H9 (cell line): ENCODE measurements around the gene ANXA1. TPM values are rescaled to one million over a fixed set of nuclear protein-coding genes. Genes with fewer than 3 reads are reported as not detected.

Source experiments
- DNase-seq: peaks from one replicate; pipeline ENCODE4 v3.0.0-alpha.2; 2017
- H2AFZ ChIP-seq: one replicate; pipeline ENCODE4 v1.6.1; 2013; ENCODE audit warnings: mild to moderate bottlenecking, low read length, control low read depth, moderate library complexity
- H2AK5ac ChIP-seq: 2 replicates; pipeline ENCODE4 v1.6.1; 2013; ENCODE audit warnings: low read length, control low read depth, mixed read lengths; ENCODE audit not compliant: insufficient read length
- H2BK120ac ChIP-seq: one replicate; pipeline ENCODE4 v1.6.1; 2013; ENCODE audit warnings: low read depth, mild to moderate bottlenecking, low read length, control low read depth, inconsistent platforms; ENCODE audit not compliant: poor library complexity, severe bottlenecking
- H2BK12ac ChIP-seq: 2 replicates; pipeline ENCODE4 v1.6.1; 2013; ENCODE audit warnings: low read length, control low read depth, mixed read lengths, low read depth; ENCODE audit not compliant: insufficient read length
- H2BK15ac ChIP-seq: 2 replicates; pipeline ENCODE4 v1.6.1; 2013; ENCODE audit warnings: low read depth, low read length, control low read depth
- H2BK20ac ChIP-seq: one replicate; pipeline ENCODE4 v1.6.1; 2013; ENCODE audit warnings: low read depth, mild to moderate bottlenecking, low read length, control low read depth, inconsistent platforms; ENCODE audit not compliant: poor library complexity, severe bottlenecking
- H2BK5ac ChIP-seq: 2 replicates; pipeline ENCODE4 v1.6.1; 2013; ENCODE audit warnings: low read length, control low read depth, mixed read lengths; ENCODE audit not compliant: insufficient read length
- H3K14ac ChIP-seq: 2 replicates; pipeline ENCODE4 v1.6.1; 2013; ENCODE audit warnings: low read length, control low read depth; ENCODE audit not compliant: insufficient read depth
- H3K18ac ChIP-seq: 2 replicates; pipeline ENCODE4 v1.6.1; 2013; ENCODE audit warnings: low read depth, mild to moderate bottlenecking, mixed read lengths, low read length, control low read depth; ENCODE audit not compliant: insufficient read length
- H3K23ac ChIP-seq: 2 replicates; pipeline ENCODE4 v1.6.1; 2013; ENCODE audit warnings: low read length, control low read depth, mixed read lengths, low read depth; ENCODE audit not compliant: insufficient read length
- H3K23me2 ChIP-seq: 2 replicates; pipeline ENCODE4 v1.6.1; 2013; ENCODE audit warnings: low read depth, mild to moderate bottlenecking, mixed read lengths, low read length, control low read depth; ENCODE audit not compliant: insufficient read length, poor library complexity, severe bottlenecking
- H3K27ac ChIP-seq: 2 replicates; pipeline ENCODE4 v1.5.1; 2013; ENCODE audit warnings: low read length, control low read depth, mixed read lengths, low read depth; ENCODE audit not compliant: insufficient read length
- H3K27me3 ChIP-seq: 2 replicates; pipeline ENCODE4 v1.6.1; 2013; ENCODE audit warnings: low read length, control low read depth, inconsistent platforms; ENCODE audit not compliant: insufficient read depth
- H3K4ac ChIP-seq: 2 replicates; pipeline ENCODE4 v1.6.1; 2013; ENCODE audit warnings: low read depth, mild to moderate bottlenecking, control low read depth, inconsistent platforms, low read length, moderate library complexity
- H3K4me1 ChIP-seq: 2 replicates; pipeline ENCODE4 v1.6.1; 2013; ENCODE audit warnings: low read length, control low read depth, inconsistent platforms; ENCODE audit not compliant: insufficient read depth
- H3K4me2 ChIP-seq: 2 replicates; pipeline ENCODE4 v1.6.1; 2013; ENCODE audit warnings: low read length, control low read depth, mixed read lengths; ENCODE audit not compliant: insufficient read length, insufficient read depth
- H3K56ac ChIP-seq: 2 replicates; pipeline ENCODE4 v1.6.1; 2013; ENCODE audit warnings: low read depth, mild to moderate bottlenecking, mixed read lengths, low read length, control low read depth; ENCODE audit not compliant: insufficient read length
- H3K79me1 ChIP-seq: 2 replicates; pipeline ENCODE4 v1.6.1; 2013; ENCODE audit warnings: low read depth, mild to moderate bottlenecking, moderate library complexity, low read length, control low read depth, inconsistent platforms; ENCODE audit not compliant: insufficient read depth, poor library complexity, severe bottlenecking
- H3K79me2 ChIP-seq: 2 replicates; pipeline ENCODE4 v1.6.1; 2013; ENCODE audit warnings: low read length, control low read depth, inconsistent platforms; ENCODE audit not compliant: insufficient read depth
- H3K9ac ChIP-seq: 2 replicates; pipeline ENCODE4 v1.6.1; 2013; ENCODE audit warnings: low read length, control low read depth, mixed read lengths; ENCODE audit not compliant: insufficient read length; ENCODE audit errors: extremely low read depth
- H3K9me3 ChIP-seq: one replicate; pipeline ENCODE4 v1.6.1; 2013; ENCODE audit warnings: low read depth, low read length, inconsistent platforms; ENCODE audit not compliant: control insufficient read depth
- H3T11ph ChIP-seq: one replicate; pipeline ENCODE4 v1.6.1; 2013; ENCODE audit warnings: mild to moderate bottlenecking, low read length, control low read depth, inconsistent platforms
- H4K20me1 ChIP-seq: one replicate; pipeline ENCODE4 v1.6.1; 2013; ENCODE audit not compliant: control insufficient read depth, insufficient read length, insufficient read depth
- H4K5ac ChIP-seq: 2 replicates; pipeline ENCODE4 v1.6.1; 2013; ENCODE audit warnings: low read depth, mild to moderate bottlenecking, mixed read lengths, low read length, control low read depth; ENCODE audit not compliant: insufficient read length
- H4K8ac ChIP-seq: replicated peaks from 2 replicates; pipeline ENCODE4 v1.6.1; 2013; ENCODE audit warnings: low read length, control low read depth, mixed read lengths, low read depth; ENCODE audit not compliant: insufficient read length
- H4K91ac ChIP-seq: 2 replicates; pipeline ENCODE4 v1.6.1; 2013; ENCODE audit warnings: low read depth, mild to moderate bottlenecking, moderate library complexity, mixed read lengths, low read length, control low read depth; ENCODE audit not compliant: insufficient read length
- H3K27ac Mint-ChIP-seq, 3 experiments: 2 replicates in 2 of 3; 3 replicates in 1 of 3; pipeline ENCODE4 v1.8.0; 2020 to 2021; ENCODE audit warnings: mixed read lengths in 3 of 3, mild to moderate bottlenecking in 1 of 3, moderate library complexity in 1 of 3
- H3K27me3 Mint-ChIP-seq: 2 replicates; pipeline ENCODE4 v1.8.0; 2021; ENCODE audit warnings: low read depth, mild to moderate bottlenecking, moderate library complexity, mixed read lengths
- H3K36me3 Mint-ChIP-seq, 3 experiments: 2 replicates in 2 of 3; 3 replicates in 1 of 3; pipeline ENCODE4 v1.8.0; 2020 to 2021; ENCODE audit warnings: low read depth in 3 of 3, mixed read lengths in 3 of 3; ENCODE audit not compliant: insufficient read depth in 1 of 3
- H3K4me1 Mint-ChIP-seq, 2 experiments: 2 replicates each; pipeline ENCODE4 v1.8.0; 2020; ENCODE audit warnings: mixed read lengths in 2 of 2
- H3K4me3 Mint-ChIP-seq, 2 experiments: 2 replicates in 1 of 2; 3 replicates in 1 of 2; pipeline ENCODE4 v1.8.0; 2020 to 2021; ENCODE audit warnings: mild to moderate bottlenecking in 2 of 2, mixed read lengths in 2 of 2, moderate library complexity in 1 of 2
- H3K9me3 Mint-ChIP-seq, 2 experiments: 2 replicates in 1 of 2; 3 replicates in 1 of 2; pipeline ENCODE4 v1.8.0; 2020; ENCODE audit warnings: mild to moderate bottlenecking in 2 of 2, mixed read lengths in 2 of 2, moderate library complexity in 1 of 2
- WGBS: extraction: QIAGEN DNeasy Blood & Tissue Kit; methylation state at CpG from one replicate; pipeline ENCODE4 v1.1.7; 2013; ENCODE audit warnings: missing lambda C conversion rate, low lambda C conversion rate, mixed read lengths; ENCODE audit not compliant: insufficient read length; ENCODE audit errors: extremely low coverage; 5-methylcytosine and 5-hydroxymethylcytosine counted together
- total RNA-seq: library from RNA; stranded (reverse); gene quantifications from 2 replicates; pipeline ENCODE4 v1.2.1, GENCODE V29; 2021
- TF ChIP-seq, protein P1 (sequence below): fragments of 200-600 bp; sonication (generic); conservative IDR thresholded peaks from 3 replicates; pipeline ENCODE4 v1.8.0; 2021; ENCODE audit warnings: antibody characterized with exemption, mild to moderate bottlenecking

Gene ANXA1
- total RNA-seq, 1 experiment from 2014 or later, result 3.5 TPM

DNA sequence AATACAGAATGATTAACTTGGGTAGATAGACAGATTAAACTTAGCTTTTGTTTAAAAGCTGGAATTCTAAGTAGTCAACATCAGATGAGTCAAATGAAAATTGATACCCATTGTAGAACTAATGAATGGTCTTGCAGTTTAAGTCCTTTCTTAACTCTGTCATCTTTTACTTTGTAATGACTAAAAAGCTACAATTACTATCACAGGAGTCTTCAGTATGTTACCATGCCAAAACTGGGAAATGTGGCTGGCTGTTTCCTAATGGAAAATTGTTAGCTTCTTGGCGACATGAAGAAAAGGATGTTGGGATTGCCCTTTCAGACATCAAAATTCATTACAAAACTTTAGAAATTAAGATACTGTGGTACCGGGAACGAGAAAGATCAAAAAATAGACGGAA is 20.2 kb upstream of the ANXA1 start:
- Histone ChIP-seq H2BK20ac (no peak overlapping the region), H2BK5ac (no peak overlapping the region), H3K23me2 (no peaks in the 10 kb centered on the region), H3K18ac (no peak overlapping the region), H3T11ph (no peak overlapping the region), H3K27ac (no peak overlapping the region), H3K4me1 (no peaks in the 10 kb centered on the region), H3K56ac (no peak overlapping the region), H3K79me2 (no peaks in the 10 kb centered on the region), H4K20me1 (no peaks in the 10 kb centered on the region), H4K8ac (no peak overlapping the region), H2BK120ac (no peak overlapping the region), H2AFZ (no peak overlapping the region), H4K91ac (no peak overlapping the region), H2BK12ac (no peak overlapping the region), H3K9ac (no peak overlapping the region), H3K79me1 (no peaks in the 10 kb centered on the region), H4K5ac (no peak overlapping the region), H2AK5ac (no peak overlapping the region), H3K14ac (no peak overlapping the region), H3K4ac (no peak overlapping the region), H3K23ac (no peak overlapping the region), H3K4me2 (no peak overlapping the region), H3K27me3 (no peaks in the 10 kb centered on the region), H2BK15ac (no peak overlapping the region), H3K9me3 (no peaks in the 10 kb centered on the region)
- WGBS, result no CpG with 5 or more reads among the region's 4 CpGs
- Mint-ChIP-seq H3K4me3 (no peak overlapping the region), H3K27ac (peak overlapping the region in 1 of 3 experiments; percentile 14; a peak in 1 of 7 replicates), H3K36me3 (no peaks in the 10 kb centered on the region), H3K4me1 (peaks cover 10 to 15% of the 10 kb centered on the region in 2 experiments), H3K27me3 (no peaks in the 10 kb centered on the region), H3K9me3 (no peaks in the 10 kb centered on the region)
- TF ChIP-seq, protein P1, sequence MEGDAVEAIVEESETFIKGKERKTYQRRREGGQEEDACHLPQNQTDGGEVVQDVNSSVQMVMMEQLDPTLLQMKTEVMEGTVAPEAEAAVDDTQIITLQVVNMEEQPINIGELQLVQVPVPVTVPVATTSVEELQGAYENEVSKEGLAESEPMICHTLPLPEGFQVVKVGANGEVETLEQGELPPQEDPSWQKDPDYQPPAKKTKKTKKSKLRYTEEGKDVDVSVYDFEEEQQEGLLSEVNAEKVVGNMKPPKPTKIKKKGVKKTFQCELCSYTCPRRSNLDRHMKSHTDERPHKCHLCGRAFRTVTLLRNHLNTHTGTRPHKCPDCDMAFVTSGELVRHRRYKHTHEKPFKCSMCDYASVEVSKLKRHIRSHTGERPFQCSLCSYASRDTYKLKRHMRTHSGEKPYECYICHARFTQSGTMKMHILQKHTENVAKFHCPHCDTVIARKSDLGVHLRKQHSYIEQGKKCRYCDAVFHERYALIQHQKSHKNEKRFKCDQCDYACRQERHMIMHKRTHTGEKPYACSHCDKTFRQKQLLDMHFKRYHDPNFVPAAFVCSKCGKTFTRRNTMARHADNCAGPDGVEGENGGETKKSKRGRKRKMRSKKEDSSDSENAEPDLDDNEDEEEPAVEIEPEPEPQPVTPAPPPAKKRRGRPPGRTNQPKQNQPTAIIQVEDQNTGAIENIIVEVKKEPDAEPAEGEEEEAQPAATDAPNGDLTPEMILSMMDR, result no peak
- no peak for DNase-seq
